ENCODE measurements around the gene INPP5D. TPM values are rescaled to one million over a fixed set of nuclear protein-coding genes. Genes with fewer than 3 reads are reported as not detected.

INPP5D gene
- total RNA-seq, 1 donor from 2014 or later: 3.7 TPM

- Histone ChIP-seq H3K36me3 (ENCODE audit: control insufficient read depth, insufficient read depth, low read length) (no peaks in the 10 kb centered on the region), H3K4me3 (ENCODE audit: low read depth, low read length) (no peak overlapping the region), H3K27me3 (ENCODE audit: control insufficient read depth, insufficient read depth, low read length) (no peaks in the 10 kb centered on the region)
- no peak for DNase-seq (ENCODE audit: low read depth)
- no peak for TF ChIP-seq CTCF (IDR thresholded peaks at IDR 0.05; ENCODE audit: insufficient read depth, low read length, poor library complexity, severe bottlenecking)
These were observed 20.1 kb downstream of the INPP5D start for GRCh38 chr2:233079953-233080835.

GRCh38 chr2:233080836-233081229 is 20.7 kb downstream of the INPP5D start:
- no peak for TF ChIP-seq CTCF (IDR thresholded peaks at IDR 0.05; ENCODE audit: insufficient read depth, low read length, poor library complexity, severe bottlenecking)
- Histone ChIP-seq H3K4me3 (ENCODE audit: low read depth, low read length) (no peak overlapping the region), H3K27me3 (ENCODE audit: control insufficient read depth, insufficient read depth, low read length) (no peaks in the 10 kb centered on the region), H3K36me3 (ENCODE audit: control insufficient read depth, insufficient read depth, low read length) (no peaks in the 10 kb centered on the region)
- DNase-seq (ENCODE audit: low read depth): no peak

GRCh38 chr2:233081232-233081730 is 21.1 kb downstream of the INPP5D start:
- no peak for TF ChIP-seq CTCF (IDR thresholded peaks at IDR 0.05; ENCODE audit: insufficient read depth, low read length, poor library complexity, severe bottlenecking)
- no peaks in the 10 kb centered on the region for H3K27me3 ChIP-seq (ENCODE audit: control insufficient read depth, insufficient read depth, low read length)
- no peak overlapping the region for H3K4me3 ChIP-seq (ENCODE audit: low read depth, low read length)
- no peaks in the 10 kb centered on the region for H3K36me3 ChIP-seq (ENCODE audit: control insufficient read depth, insufficient read depth, low read length)
- no peak for DNase-seq (ENCODE audit: low read depth)

GRCh38 chr2:233081731-233082221 is 21.6 kb downstream of the INPP5D start:
- Histone ChIP-seq H3K4me3 (ENCODE audit: low read depth, low read length) (no peak overlapping the region), H3K36me3 (ENCODE audit: control insufficient read depth, insufficient read depth, low read length) (no peaks in the 10 kb centered on the region), H3K27me3 (ENCODE audit: control insufficient read depth, insufficient read depth, low read length) (no peaks in the 10 kb centered on the region)
- TF ChIP-seq CTCF (IDR thresholded peaks at IDR 0.05; ENCODE audit: insufficient read depth, low read length, poor library complexity, severe bottlenecking): no peak
- DNase-seq (ENCODE audit: low read depth): no peak

GRCh38 chr2:233082222-233082930 is 22.2 kb downstream of the INPP5D start:
- Histone ChIP-seq H3K27me3 (ENCODE audit: control insufficient read depth, insufficient read depth, low read length) (no peaks in the 10 kb centered on the region), H3K36me3 (ENCODE audit: control insufficient read depth, insufficient read depth, low read length) (no peaks in the 10 kb centered on the region), H3K4me3 (ENCODE audit: low read depth, low read length) (no peak overlapping the region)
- no peak for DNase-seq (ENCODE audit: low read depth)
- TF ChIP-seq CTCF (IDR thresholded peaks at IDR 0.05; ENCODE audit: insufficient read depth, low read length, poor library complexity, severe bottlenecking): no peak
